Activated CD4-positive, CD25-positive, alpha-beta regulatory T cell treated with anti-CD3 and anti-CD28 coated beads, Interleukin-2, amount 50 U/mL, for 16 hours (primary cell): ENCODE measurements around the gene PBX3.

ENCODE experiments used
- DNase-seq: peaks from one replicate; pipeline ENCODE4 v3.0.0-alpha.2; 2020; ENCODE audit warnings: low read depth, low spot score

PBX3 gene

GRCh38 chr9:125995006-125995405 is 247.8 kb downstream of the PBX3 start:
- DNase-seq: no peak

GRCh38 chr9:125995706-125996105 is 248.5 kb downstream of the PBX3 start:
- no peak for DNase-seq

GRCh38 chr9:125996791-125997190 is 249.6 kb downstream of the PBX3 start:
- no peak for DNase-seq

GRCh38 chr9:125997196-125997823 is 250.1 kb downstream of the PBX3 start:
- no peak for DNase-seq

- DNase-seq: no peak
These were observed 251.8 kb downstream of the PBX3 start for GRCh38 chr9:125998837-125999503.

- no peak for DNase-seq
These were observed 252.3 kb downstream of the PBX3 start for GRCh38 chr9:125999504-125999881.

- DNase-seq: no peak
These were observed 253.1 kb downstream of the PBX3 start for GRCh38 chr9:126000256-126000655.

GRCh38 chr9:126000731-126001580 is 253.8 kb downstream of the PBX3 start:
- no peak for DNase-seq

GRCh38 chr9:126001581-126002225 is 254.5 kb downstream of the PBX3 start:
- no peak for DNase-seq

GRCh38 chr9:126002476-126003350 is 255.5 kb downstream of the PBX3 start:
- DNase-seq: no peak

GRCh38 chr9:126009047-126009446 is 261.9 kb downstream of the PBX3 start:
- DNase-seq: no peak

- no peak for DNase-seq
These were observed 267.6 kb downstream of the PBX3 start for GRCh38 chr9:126014726-126015125.

GRCh38 chr9:126015424-126015823 is 268.3 kb downstream of the PBX3 start:
- no peak for DNase-seq

- no peak for DNase-seq
These were observed 269.6 kb downstream of the PBX3 start for GRCh38 chr9:126016579-126017290.
